Spinal cord (tissue), 10 donors: ENCODE data around the gene SQOR. TPM values are rescaled to one million over a fixed set of nuclear protein-coding genes. Genes with fewer than 3 reads are reported as not detected.

Experiments
- DNase-seq, 6 donors: peaks; one replicate each; pipeline versions ENCODE4 v3.0.0 to v3.0.0-alpha.2; 2013 to 2015; ENCODE audit warnings: low spot score in 6 of 6, low read depth in 4 of 6
- H3K27ac ChIP-seq: one replicate; pipeline ENCODE4 v1.5.1; 2013; ENCODE audit warnings: low read depth, low read length, control low read depth
- H3K27me3 ChIP-seq: one replicate; pipeline ENCODE4 v1.6.1; 2013; ENCODE audit warnings: low read length; ENCODE audit not compliant: control insufficient read depth, insufficient read depth
- H3K36me3 ChIP-seq: one replicate; pipeline ENCODE4 v1.6.1; 2013; ENCODE audit warnings: low read length; ENCODE audit not compliant: control insufficient read depth, insufficient read depth
- H3K4me1 ChIP-seq: one replicate; pipeline ENCODE4 v1.6.1; 2013; ENCODE audit warnings: low read length; ENCODE audit not compliant: control insufficient read depth, insufficient read depth
- H3K4me3 ChIP-seq: one replicate; pipeline ENCODE4 v1.5.1; 2013; ENCODE audit warnings: low read depth, low read length, control low read depth
- H3K9me3 ChIP-seq: one replicate; pipeline ENCODE4 v1.6.1; 2013; ENCODE audit warnings: low read length; ENCODE audit not compliant: control insufficient read depth, insufficient read depth
- WGBS: methylation state at CpG from one replicate; pipeline ENCODE4 v1.1.5; 2013; ENCODE audit warnings: missing lambda C conversion rate; ENCODE audit not compliant: insufficient coverage; 5-methylcytosine and 5-hydroxymethylcytosine counted together
- long read RNA-seq, 4 donors: transcript quantifications; one replicate each; lab custom pipeline, GENCODE V29; 2026
- polyA plus RNA-seq, 2 donors: library from polyadenylated mRNA; unstranded; fragments of 120-200 nt; gene quantifications; one replicate each; pipeline ENCODE4 v1.2.1, GENCODE V29; 2013; ENCODE audit not compliant: insufficient read length in 2 of 2
- total RNA-seq, 2 donors: library from RNA; depleted of rRNA in 1 of 2; stranded (reverse); fragments of 120-200 nt in 1 of 2; fragments of >200 nt in 1 of 2; gene quantifications; one replicate each; pipeline versions ENCODE4 v1.2.3 to v1.2.4, GENCODE V29; 2013 to 2014
- donor health status: healthy.

Gene SQOR
- total RNA-seq (10 to 100 TPM; 13.3 to 25.2 TPM), polyA plus RNA-seq (1 to 10 TPM; 3.9 to 4.9 TPM)
- long read RNA-seq, donor 1, partial matches to known transcripts: 0 of 3 reads
- long read RNA-seq, donor 1, other reads (novel, unspliced or antisense): 0 of 3 reads
- long read RNA-seq, donor 2: 0 reads
- long read RNA-seq, donor 3, partial matches to known transcripts: 0 of 2 reads
- long read RNA-seq, donor 3, other reads (novel, unspliced or antisense): 0 of 2 reads
- long read RNA-seq, donor 4, partial matches to known transcripts: 0 of 4 reads
- long read RNA-seq, donor 4, other reads (novel, unspliced or antisense): 0 of 4 reads

DNA sequence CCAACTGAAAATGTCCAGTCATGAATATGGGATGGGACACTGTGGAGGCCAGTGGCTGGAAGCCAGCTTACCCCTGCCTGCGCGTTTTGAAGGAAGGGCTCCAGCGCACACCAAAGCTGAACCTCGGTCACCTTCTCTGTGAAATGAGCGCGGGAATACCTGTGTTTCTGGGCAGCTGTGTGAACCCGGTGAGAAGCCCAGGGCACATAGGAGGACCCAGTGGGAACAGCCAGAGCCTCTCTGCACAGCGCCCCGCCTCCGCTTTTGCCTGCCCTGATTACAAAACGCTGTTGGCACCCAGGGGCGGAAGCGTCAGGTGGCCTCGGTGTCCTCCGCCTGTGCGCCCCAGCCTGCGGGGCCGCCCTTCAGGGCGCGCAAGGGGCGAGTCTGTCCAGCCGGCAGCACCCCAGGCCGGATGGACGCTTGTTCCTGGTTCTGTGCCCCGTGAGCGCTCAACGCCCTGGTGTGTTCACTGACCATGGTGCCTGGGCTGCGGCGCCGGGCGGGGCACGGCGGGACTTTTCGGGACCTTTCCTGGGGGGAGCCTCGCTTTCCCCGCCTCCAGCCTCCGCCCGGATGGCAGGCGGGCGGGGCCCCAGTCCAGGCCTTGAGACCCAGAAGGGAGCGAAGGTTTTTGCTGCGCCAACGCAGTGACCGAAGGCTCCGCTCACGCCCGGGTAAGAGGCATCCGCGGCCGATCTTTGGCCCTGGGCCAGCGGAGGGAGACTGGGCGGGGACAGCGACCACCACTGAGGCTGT lies at the start of gene SQOR:
TSS of gene SQOR (plus strand) at position 598 of the 759 bp plus-strand sequence. CDS start 23,895 bp downstream, outside the sequence.
- peak within 1 kb of the TSS; percentile 57 for H3K27ac ChIP-seq
- H3K4me3 ChIP-seq: peak within 1 kb of the TSS; percentile 72
- H3K27me3 ChIP-seq: peaks cover 23% of the 10 kb centered on the region
- H3K9me3 ChIP-seq: no peaks in the 10 kb centered on the region
- H3K36me3 ChIP-seq: no peaks in the 10 kb centered on the region
- 3% methylated on average over 53 of the region's 53 CpGs for WGBS
- peaks cover 18% of the 10 kb centered on the region for H3K4me1 ChIP-seq
- DNase-seq: peak in 3 of 6 donors; percentile 15 to 72 (median 28)

DNA sequence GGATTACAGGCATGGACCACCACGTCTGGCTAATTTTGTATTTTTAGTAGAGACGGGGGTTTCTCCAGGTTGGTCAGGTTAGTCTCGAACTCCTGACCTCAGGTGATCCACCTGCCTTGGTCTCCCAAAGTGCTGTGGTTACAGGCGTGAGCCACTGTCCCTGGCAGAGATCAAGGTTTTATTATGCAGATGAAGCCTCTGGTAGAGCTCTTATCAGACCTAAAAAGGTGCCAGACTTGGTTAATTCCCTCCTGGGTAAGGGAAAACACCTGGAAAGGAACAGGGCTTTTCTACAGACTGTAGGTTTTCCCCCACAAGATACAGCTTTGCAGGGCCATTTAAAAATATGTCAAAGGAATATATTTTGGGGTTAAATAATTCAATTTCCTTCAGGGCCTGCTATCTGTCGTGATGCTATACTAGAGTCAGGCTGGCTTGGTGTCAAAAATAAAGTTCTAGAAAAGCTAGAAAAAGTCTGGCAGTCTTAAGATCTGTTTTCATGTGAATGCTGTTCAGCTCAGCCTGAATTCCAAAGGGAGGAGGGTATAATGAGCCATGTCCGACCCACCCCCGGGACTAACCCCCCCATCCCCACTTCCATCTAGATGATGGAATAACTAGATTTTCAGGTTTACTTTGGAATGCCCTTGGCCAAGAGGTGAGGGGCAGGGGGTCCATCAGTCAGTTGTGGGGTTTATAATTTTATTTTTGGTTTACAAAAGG lies 49.6 kb upstream of the SQOR start:
- Histone ChIP-seq H3K9me3 (no peaks in the 10 kb centered on the region), H3K27me3 (no peaks in the 10 kb centered on the region), H3K36me3 (no peaks in the 10 kb centered on the region), H3K27ac (no peak overlapping the region), H3K4me1 (peaks cover 4% of the 10 kb centered on the region), H3K4me3 (no peak overlapping the region)
- 81% methylated on average over 4 of the region's 7 CpGs for WGBS
- peak in 1 of 6 donors; percentile 2 for DNase-seq

GRCh38 chr15:45586125-45586524 lies 48.7 kb upstream of the SQOR start:
- H3K9me3 ChIP-seq: no peaks in the 10 kb centered on the region
- no peaks in the 10 kb centered on the region for H3K27me3 ChIP-seq
- H3K36me3 ChIP-seq: no peaks in the 10 kb centered on the region
- H3K27ac ChIP-seq: peak overlapping the region; percentile 100
- peaks cover 4% of the 10 kb centered on the region for H3K4me1 ChIP-seq
- WGBS: 100% methylated on average over 1 of the region's 3 CpGs
- peak overlapping the region; percentile 99 for H3K4me3 ChIP-seq
- DNase-seq: peak in 1 of 6 donors; percentile 4

DNA sequence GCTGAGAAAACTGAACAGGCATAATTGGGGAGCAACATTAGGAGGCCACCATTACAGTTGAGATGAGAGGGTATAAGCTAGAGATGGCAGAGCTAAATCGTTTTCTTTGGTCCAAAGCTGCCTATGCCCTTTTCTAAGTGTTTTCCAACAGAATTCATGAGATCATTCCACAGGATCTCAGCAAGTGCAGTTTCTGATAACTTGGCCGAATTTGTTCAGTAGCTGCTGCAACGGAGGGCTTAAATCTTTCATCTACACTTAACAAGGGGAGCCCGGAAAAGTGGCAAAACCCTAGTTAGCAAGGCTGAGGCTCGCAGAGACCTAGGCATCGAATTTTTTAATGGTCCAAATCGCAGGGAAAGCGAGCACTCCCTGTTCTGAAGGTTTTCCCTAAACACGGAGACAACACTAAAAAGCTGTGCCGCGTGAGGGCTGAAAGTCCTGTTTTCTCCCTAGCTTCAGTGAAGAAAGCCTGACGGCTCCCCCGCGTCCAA lies 48.2 kb upstream of the SQOR start:
- no peaks in the 10 kb centered on the region for H3K9me3 ChIP-seq
- 1% methylated on average over 14 of the region's 14 CpGs for WGBS
- DNase-seq: peak in 1 of 6 donors; percentile 2
- peak overlapping the region; percentile 99 for H3K4me3 ChIP-seq
- peak overlapping the region; percentile 100 for H3K27ac ChIP-seq
- H3K4me1 ChIP-seq: peaks cover 4% of the 10 kb centered on the region
- H3K27me3 ChIP-seq: no peaks in the 10 kb centered on the region
- H3K36me3 ChIP-seq: no peaks in the 10 kb centered on the region

DNA sequence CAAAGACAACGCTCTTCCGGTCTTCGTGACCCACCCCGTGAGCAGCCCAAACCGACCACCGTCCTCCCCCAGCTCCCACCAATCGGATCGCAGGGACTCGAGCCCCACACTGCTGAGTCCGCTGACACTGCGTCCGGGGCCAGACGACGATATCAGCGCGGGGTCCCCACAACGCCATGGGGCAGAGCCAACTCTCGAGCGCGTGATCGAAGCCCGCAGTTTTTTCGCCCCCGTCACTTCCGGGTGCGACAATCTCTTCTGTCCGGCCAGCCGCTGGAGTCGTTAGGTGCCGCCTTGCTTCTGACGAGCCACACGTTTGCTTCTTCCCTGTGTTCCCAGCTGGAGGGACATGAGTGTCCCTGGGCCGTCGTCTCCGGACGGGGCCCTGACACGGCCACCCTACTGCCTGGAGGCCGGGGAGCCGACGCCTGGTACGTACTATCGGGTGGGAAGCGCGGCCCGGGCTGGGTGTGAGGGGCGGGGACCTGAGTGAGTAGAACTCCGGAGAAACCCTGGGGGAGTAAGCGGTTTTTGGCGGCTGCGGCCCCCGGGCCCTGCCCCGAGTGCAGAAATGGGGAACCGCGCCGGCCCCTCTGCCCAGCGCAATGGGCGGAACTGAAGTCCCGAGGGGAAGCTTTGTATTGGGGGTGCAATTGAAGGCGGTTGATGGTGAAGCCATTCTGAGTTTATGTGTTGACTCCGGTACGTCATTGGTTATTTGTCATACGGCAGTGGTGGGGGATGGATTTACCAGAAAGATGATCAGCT lies 47.5 kb upstream of the SQOR start, which contains the start of gene BLOC1S6:
TSS of gene BLOC1S6 (plus strand) at position 285 of the 768 bp plus-strand sequence. CDS start at position 350, 65 bp downstream.
- H3K36me3 ChIP-seq: no peaks in the 10 kb centered on the region
- DNase-seq: peak; percentile 89 to 99 (median 94)
- whole genome bisulfite sequencing: under 1% methylated on average over 61 of the region's 62 CpGs
- H3K27me3 ChIP-seq: no peaks in the 10 kb centered on the region
- H3K4me3 ChIP-seq: peak within 1 kb of the TSS; percentile 99
- peak within 1 kb of the TSS; percentile 100 for H3K27ac ChIP-seq
- H3K9me3 ChIP-seq: no peaks in the 10 kb centered on the region
- H3K4me1 ChIP-seq: peaks cover 4% of the 10 kb centered on the region

DNA sequence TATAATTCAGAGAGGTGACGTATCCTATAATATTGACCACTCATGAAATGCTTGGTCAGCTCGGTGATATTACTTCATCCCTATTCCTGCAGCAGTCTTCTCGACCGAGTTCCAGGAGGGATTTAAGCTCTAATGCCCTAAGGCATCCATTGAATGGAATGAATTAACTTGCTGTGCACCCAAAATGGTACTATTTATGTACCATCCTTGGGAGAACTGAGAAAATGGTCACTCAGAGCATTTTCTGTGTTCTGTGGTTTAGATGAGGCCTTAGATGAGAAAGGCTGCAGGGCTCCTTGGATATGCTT lies 47.0 kb upstream of the SQOR start:
- no peaks in the 10 kb centered on the region for H3K27me3 ChIP-seq
- H3K27ac ChIP-seq: peak overlapping the region; percentile 100
- peak overlapping the region; percentile 99 for H3K4me3 ChIP-seq
- H3K36me3 ChIP-seq: no peaks in the 10 kb centered on the region
- H3K4me1 ChIP-seq: peaks cover 4% of the 10 kb centered on the region
- H3K9me3 ChIP-seq: no peaks in the 10 kb centered on the region
- WGBS: no CpG with 5 or more reads among the region's 4 CpGs
- peak in 1 of 6 donors; percentile 50 for DNase-seq

GRCh38 chr15:45588219-45588875 lies 46.5 kb upstream of the SQOR start:
- Histone ChIP-seq H3K27ac (peak overlapping the region; percentile 100), H3K27me3 (no peaks in the 10 kb centered on the region), H3K4me3 (peak overlapping the region; percentile 99), H3K36me3 (no peaks in the 10 kb centered on the region), H3K9me3 (no peaks in the 10 kb centered on the region), H3K4me1 (peaks cover 4% of the 10 kb centered on the region)
- DNase-seq: peak in 1 of 6 donors; percentile 8
- 66% methylated on average over 3 of the region's 6 CpGs for WGBS

GRCh38 chr15:45589256-45589655 lies 45.6 kb upstream of the SQOR start:
- no peak for DNase-seq
- no peak overlapping the region for H3K4me3 ChIP-seq
- no peaks in the 10 kb centered on the region for H3K27me3 ChIP-seq
- peaks cover 4% of the 10 kb centered on the region for H3K4me1 ChIP-seq
- 83% methylated on average over 1 of the region's 5 CpGs for WGBS
- H3K27ac ChIP-seq: no peak overlapping the region
- H3K36me3 ChIP-seq: no peaks in the 10 kb centered on the region
- no peaks in the 10 kb centered on the region for H3K9me3 ChIP-seq
